SU-DHL-6 (cell line): ENCODE data around the gene SULF2.

Source experiments
- CTCF ChIP-seq: fragments of 200-600 bp; sonication (generic); IDR thresholded peaks from one replicate; pipeline ENCODE4 v1.5.1; 2017; ENCODE audit warnings: antibody characterized with exemption, mild to moderate bottlenecking, low read length, moderate library complexity; ENCODE audit not compliant: insufficient read depth, poor library complexity, severe bottlenecking
- EZH2phosphoT487 ChIP-seq: fragments of 200-600 bp; sonication (generic), shearing (Covaris generic); conservative IDR thresholded peaks from 2 replicates; pipeline ENCODE4 v1.6.1; 2018; ENCODE audit warnings: mild to moderate bottlenecking, antibody characterized with exemption, low read length, moderate library complexity, mixed read lengths

DNA sequence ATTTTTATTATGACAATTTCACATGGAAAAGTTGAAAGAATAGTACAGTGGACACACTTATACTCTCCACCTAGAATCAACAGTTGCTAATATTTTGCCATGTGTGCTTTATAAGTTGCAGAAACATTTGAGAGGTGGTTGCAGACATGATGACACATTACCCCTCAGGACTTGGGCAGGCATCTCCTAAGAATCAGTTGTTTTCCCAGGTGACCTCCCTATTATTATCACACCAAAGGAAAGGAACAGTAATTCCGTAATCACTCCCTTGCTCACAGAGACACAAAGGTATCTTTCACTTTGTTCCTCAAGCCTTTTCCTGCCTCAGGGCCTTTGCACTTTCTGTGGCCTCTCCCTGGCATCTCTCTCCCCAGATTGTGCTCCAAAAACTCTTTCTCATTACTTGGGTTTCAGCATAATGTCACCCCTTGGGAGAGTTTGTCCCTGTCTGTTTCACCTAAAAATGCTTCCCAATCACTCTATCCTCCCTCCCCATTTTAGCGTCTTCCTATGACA, 5.9 kb upstream of the SULF2 start:
- TF ChIP-seq CTCF (no peak), EZH2phosphoT487 (no peak)
